SK-N-SH treated with all-trans-retinoic acid at 6 μM for 48 hours (cell line): ENCODE results near the gene ROMO1.

Experiments used
- SNAI2 ChIP-seq: fragments of 250-450 bp; sonication (Bioruptor Pico); IDR thresholded peaks from 2 replicates; pipeline ENCODE4 v1.5.0; 2020; ENCODE audit warnings: mild to moderate bottlenecking, moderate library complexity
- TOX ChIP-seq: fragments of 250-450 bp; sonication (Bioruptor Pico); IDR thresholded peaks from 2 replicates; pipeline ENCODE4 v1.8.0; 2021; ENCODE audit warnings: mild to moderate bottlenecking, moderate library complexity, borderline replicate concordance
- TSHZ2 ChIP-seq: fragments of 250-450 bp; sonication (Bioruptor Pico); IDR thresholded peaks from 2 replicates; pipeline ENCODE4 v1.5.0; 2020; ENCODE audit warnings: mild to moderate bottlenecking, moderate library complexity
- ZNF8 ChIP-seq: fragments of 450-650 bp; formaldehyde crosslinking; IDR thresholded peaks from 2 replicates; pipeline ENCODE4 v1.5.0; 2020; ENCODE audit warnings: mild to moderate bottlenecking, moderate library complexity
- TF ChIP-seq, protein P1 (sequence below): fragments of 250-450 bp; sonication (Bioruptor Pico); IDR thresholded peaks from 2 replicates; pipeline ENCODE4 v1.8.0; 2020; ENCODE audit warnings: mild to moderate bottlenecking, moderate library complexity, borderline replicate concordance

DNA sequence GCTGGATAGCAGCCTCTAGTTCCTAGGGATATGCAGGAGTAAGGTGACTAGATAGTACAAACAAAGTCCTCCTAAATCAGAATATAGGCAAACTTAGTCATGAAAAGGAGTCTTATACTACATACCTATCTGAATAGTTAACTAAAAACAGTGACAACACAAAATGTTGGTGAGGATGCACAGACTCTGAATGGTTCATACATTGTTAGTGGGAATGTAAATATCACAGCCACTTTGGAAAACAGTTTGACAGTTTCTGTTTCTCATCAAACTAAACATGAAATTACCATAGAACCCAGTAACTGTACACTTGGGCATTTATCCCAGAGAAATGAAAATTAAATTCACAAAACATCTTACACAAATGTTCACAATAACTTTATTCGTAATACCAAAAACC, 17.2 kb upstream of the ROMO1 start:
- TF ChIP-seq SNAI2 (CRISPR knock-in tag) (no peak), TOX (no peak), ZNF8 (no peak), TSHZ2 (CRISPR knock-in tag) (no peak)
- TF ChIP-seq, protein P1, sequence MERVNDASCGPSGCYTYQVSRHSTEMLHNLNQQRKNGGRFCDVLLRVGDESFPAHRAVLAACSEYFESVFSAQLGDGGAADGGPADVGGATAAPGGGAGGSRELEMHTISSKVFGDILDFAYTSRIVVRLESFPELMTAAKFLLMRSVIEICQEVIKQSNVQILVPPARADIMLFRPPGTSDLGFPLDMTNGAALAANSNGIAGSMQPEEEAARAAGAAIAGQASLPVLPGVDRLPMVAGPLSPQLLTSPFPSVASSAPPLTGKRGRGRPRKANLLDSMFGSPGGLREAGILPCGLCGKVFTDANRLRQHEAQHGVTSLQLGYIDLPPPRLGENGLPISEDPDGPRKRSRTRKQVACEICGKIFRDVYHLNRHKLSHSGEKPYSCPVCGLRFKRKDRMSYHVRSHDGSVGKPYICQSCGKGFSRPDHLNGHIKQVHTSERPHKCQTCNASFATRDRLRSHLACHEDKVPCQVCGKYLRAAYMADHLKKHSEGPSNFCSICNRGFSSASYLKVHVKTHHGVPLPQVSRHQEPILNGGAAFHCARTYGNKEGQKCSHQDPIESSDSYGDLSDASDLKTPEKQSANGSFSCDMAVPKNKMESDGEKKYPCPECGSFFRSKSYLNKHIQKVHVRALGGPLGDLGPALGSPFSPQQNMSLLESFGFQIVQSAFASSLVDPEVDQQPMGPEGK (CRISPR knock-in tag): no peak
